K562 treated with DMSO at 1 percent for 24 hours (cell line): ENCODE data around the gene SEC14L2. TPM values are rescaled to one million over a fixed set of nuclear protein-coding genes. Genes with fewer than 3 reads are reported as not detected.

ENCODE experiments used
- total RNA-seq: library from RNA; unstranded; fragments of 300-600 nt; gene quantifications from 2 replicates; pipeline ENCODE4 v1.2.3, GENCODE V29; 2022; ENCODE audit warnings: low read depth; ENCODE audit not compliant: insufficient read depth

Gene SEC14L2
- 0.13 and 0.34 TPM in 2 replicates for total RNA-seq

GRCh38 chr22:30396871-30397655, at the start of gene SEC14L2:
Gene SEC14L2 (plus strand): TSS chr22:30397018. CDS start chr22:30397117, 99 bp downstream.

GRCh38 chr22:30356449-30357235, 40.2 kb upstream of the SEC14L2 start, which contains the start of the genes CCDC157 and SF3A1:
Gene CCDC157 (plus strand): TSS chr22:30357007. CDS start chr22:30366001, 8,994 bp downstream.
Gene SF3A1 (minus strand): TSS chr22:30356894. CDS start chr22:30356792, 102 bp downstream.

GRCh38 chr22:30386960-30387827, 9.6 kb upstream of the SEC14L2 start, which contains the start of gene RNF215:
Gene RNF215 (minus strand): TSS chr22:30387411. CDS start chr22:30387313, 98 bp downstream.

GRCh38 chr22:30425616-30426387, 29.0 kb downstream of the SEC14L2 start, which contains the start of gene MTFP1:
Gene MTFP1 (plus strand): TSS chr22:30425768. CDS start chr22:30425880, 112 bp downstream.

GRCh38 chr22:30471616-30472318, 74.9 kb downstream of the SEC14L2 start, which contains the start of gene SEC14L3:
Gene SEC14L3 (minus strand): TSS chr22:30472017. CDS start chr22:30471958, 59 bp downstream.

Other genes starting within 250 kb of the SEC14L2 start
- gene LIF, start 150.3 kb upstream of the SEC14L2 start, total RNA-seq = not detected in 2 replicates
- gene OSM, start 130.2 kb upstream of the SEC14L2 start, total RNA-seq = not detected in 2 replicates
- 0.97 and 1.6 TPM in 2 replicates for gene CASTOR1, start 107.5 kb upstream of the SEC14L2 start, total RNA-seq
- gene TBC1D10A, start 70.1 kb upstream of the SEC14L2 start, total RNA-seq = 23.3 and 23.6 TPM in 2 replicates
- gene SF3A1, start 40.1 kb upstream of the SEC14L2 start, total RNA-seq = 62.4 and 62.8 TPM in 2 replicates
- 2.1 and 2.4 TPM in 2 replicates for gene CCDC157, start 40.0 kb upstream of the SEC14L2 start, total RNA-seq
- gene RNF215, start 9.6 kb upstream of the SEC14L2 start, total RNA-seq = 6.0 and 7.2 TPM in 2 replicates
- 40.7 and 46.3 TPM in 2 replicates for gene MTFP1, start 28.8 kb downstream of the SEC14L2 start, total RNA-seq
- gene SEC14L3, start 75.0 kb downstream of the SEC14L2 start, total RNA-seq = not detected in 2 replicates
- gene SEC14L4, start 108.7 kb downstream of the SEC14L2 start, total RNA-seq = not detected in 2 replicates
- 0.96 and 1.3 TPM in 2 replicates for gene SEC14L6, start 149.7 kb downstream of the SEC14L2 start, total RNA-seq
- 7.6 and 8.3 TPM in 2 replicates for gene GAL3ST1, start 177.6 kb downstream of the SEC14L2 start, total RNA-seq
- gene PES1, start 194.9 kb downstream of the SEC14L2 start, total RNA-seq = 45.7 and 45.8 TPM in 2 replicates
- gene TCN2, start 210.2 kb downstream of the SEC14L2 start, total RNA-seq = 3.7 and 4.4 TPM in 2 replicates
- gene SLC35E4, start 238.8 kb downstream of the SEC14L2 start, total RNA-seq = 4.5 and 4.6 TPM in 2 replicates